Measurements from ENCODE around the gene NUP93.

The NUP93 gene

DNA sequence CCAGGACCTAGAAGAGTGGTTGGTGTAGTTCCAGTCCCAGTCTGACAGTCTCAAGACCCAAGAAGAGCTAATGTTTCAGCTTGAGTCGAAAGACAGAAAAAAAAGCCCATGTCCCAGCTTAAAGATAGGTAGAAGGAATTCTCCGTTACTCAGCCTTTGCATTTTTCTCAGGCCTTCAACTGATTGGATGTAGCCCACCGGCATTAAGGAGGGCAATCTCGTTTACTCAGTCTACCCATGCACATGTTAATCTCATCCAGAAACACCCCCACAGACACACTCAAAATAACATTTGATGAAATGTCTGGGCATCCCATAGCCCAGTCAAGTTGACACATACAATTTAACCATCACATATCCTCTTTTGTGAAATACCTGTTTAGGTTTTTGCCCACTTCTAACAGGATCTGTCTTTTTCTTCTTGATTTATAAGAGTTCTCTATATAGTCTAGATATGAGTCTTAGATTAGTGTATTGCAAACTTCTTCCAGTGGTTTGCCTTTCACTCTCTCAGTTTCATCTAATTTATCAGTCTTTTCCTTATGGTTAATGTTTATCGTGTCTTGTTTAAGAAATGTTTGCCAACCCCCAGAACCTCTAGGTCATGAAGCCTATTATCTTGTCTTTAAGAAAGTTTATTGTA lies 7.6 kb upstream of the NUP93 start:
- TF ChIP-seq FOXP2 (optimal IDR thresholded peaks at IDR 0.05; ENCODE audit: borderline replicate concordance, extremely low read depth, extremely low read length, insufficient read depth) (no peak), TAF1 (IDR thresholded peaks at IDR 0.05; ENCODE audit: borderline replicate concordance, insufficient read depth, low read length) (no peak), SIN3A (IDR thresholded peaks at IDR 0.05; ENCODE audit: borderline replicate concordance, insufficient read depth, low read length) (no peak), POLR2AphosphoS5 (IDR thresholded peaks at IDR 0.05; ENCODE audit: low read depth, low read length) (no peak)
- TF ChIP-seq, protein P1, sequence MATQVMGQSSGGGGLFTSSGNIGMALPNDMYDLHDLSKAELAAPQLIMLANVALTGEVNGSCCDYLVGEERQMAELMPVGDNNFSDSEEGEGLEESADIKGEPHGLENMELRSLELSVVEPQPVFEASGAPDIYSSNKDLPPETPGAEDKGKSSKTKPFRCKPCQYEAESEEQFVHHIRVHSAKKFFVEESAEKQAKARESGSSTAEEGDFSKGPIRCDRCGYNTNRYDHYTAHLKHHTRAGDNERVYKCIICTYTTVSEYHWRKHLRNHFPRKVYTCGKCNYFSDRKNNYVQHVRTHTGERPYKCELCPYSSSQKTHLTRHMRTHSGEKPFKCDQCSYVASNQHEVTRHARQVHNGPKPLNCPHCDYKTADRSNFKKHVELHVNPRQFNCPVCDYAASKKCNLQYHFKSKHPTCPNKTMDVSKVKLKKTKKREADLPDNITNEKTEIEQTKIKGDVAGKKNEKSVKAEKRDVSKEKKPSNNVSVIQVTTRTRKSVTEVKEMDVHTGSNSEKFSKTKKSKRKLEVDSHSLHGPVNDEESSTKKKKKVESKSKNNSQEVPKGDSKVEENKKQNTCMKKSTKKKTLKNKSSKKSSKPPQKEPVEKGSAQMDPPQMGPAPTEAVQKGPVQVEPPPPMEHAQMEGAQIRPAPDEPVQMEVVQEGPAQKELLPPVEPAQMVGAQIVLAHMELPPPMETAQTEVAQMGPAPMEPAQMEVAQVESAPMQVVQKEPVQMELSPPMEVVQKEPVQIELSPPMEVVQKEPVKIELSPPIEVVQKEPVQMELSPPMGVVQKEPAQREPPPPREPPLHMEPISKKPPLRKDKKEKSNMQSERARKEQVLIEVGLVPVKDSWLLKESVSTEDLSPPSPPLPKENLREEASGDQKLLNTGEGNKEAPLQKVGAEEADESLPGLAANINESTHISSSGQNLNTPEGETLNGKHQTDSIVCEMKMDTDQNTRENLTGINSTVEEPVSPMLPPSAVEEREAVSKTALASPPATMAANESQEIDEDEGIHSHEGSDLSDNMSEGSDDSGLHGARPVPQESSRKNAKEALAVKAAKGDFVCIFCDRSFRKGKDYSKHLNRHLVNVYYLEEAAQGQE (IDR thresholded peaks at IDR 0.05; ENCODE audit: insufficient read depth in 1 of 2, low read depth in 2 of 2, low read length in 2 of 2) = no peak

DNA sequence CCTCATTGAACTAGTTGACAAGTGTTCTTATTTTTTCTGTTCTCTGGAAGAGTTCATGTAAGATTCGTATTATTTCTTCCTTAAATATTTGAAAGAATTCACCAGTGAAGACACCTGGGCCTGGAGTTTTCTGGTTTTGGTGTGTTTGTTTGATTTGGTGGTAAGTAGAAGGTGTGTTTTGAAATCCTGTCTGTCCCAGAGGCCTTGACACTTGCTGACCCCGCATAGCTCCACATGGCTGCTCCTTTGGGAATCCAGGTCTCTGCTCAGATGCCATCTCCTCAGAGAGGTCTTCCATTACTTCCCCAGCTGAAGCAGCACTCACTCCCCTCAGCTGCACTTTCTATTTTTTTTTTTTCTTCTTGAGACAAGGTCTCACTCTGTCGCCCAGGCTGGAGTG lies 5.7 kb upstream of the NUP93 start:
- TF ChIP-seq FOXP2 (optimal IDR thresholded peaks at IDR 0.05; ENCODE audit: borderline replicate concordance, extremely low read depth, extremely low read length, insufficient read depth) = no peak
- TF ChIP-seq, protein P1 (IDR thresholded peaks at IDR 0.05; ENCODE audit: insufficient read depth in 1 of 2, low read depth in 2 of 2, low read length in 2 of 2) = no peak
- no peak for TF ChIP-seq TAF1 (IDR thresholded peaks at IDR 0.05; ENCODE audit: borderline replicate concordance, insufficient read depth, low read length)
- TF ChIP-seq SIN3A (IDR thresholded peaks at IDR 0.05; ENCODE audit: borderline replicate concordance, insufficient read depth, low read length) = no peak
- no peak for TF ChIP-seq POLR2AphosphoS5 (IDR thresholded peaks at IDR 0.05; ENCODE audit: low read depth, low read length)

DNA sequence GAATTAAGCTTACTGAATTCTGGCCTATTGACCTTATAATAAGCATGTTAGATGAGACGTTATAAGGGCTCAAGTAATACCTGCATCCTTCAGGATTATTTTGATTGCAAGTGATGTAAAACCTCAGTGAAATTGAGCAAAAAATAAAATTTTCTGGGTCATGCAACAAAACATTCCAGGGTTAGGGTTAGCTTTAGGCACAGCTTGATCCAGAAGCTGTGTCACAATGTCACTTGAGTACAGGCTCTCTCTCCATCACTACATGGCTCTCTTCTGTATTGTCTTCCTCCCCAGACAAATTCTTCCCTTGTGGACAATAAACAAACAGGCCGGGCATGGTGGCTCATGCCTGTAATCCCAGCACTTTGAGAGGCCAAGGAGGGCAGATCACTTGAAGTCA lies 3.6 kb upstream of the NUP93 start:
- TF ChIP-seq FOXP2 (optimal IDR thresholded peaks at IDR 0.05; ENCODE audit: borderline replicate concordance, extremely low read depth, extremely low read length, insufficient read depth) (no peak), SIN3A (IDR thresholded peaks at IDR 0.05; ENCODE audit: borderline replicate concordance, insufficient read depth, low read length) (no peak), POLR2AphosphoS5 (IDR thresholded peaks at IDR 0.05; ENCODE audit: low read depth, low read length) (no peak), TAF1 (IDR thresholded peaks at IDR 0.05; ENCODE audit: borderline replicate concordance, insufficient read depth, low read length) (no peak)
- TF ChIP-seq, protein P1 (IDR thresholded peaks at IDR 0.05; ENCODE audit: insufficient read depth in 1 of 2, low read depth in 2 of 2, low read length in 2 of 2) = no peak

DNA sequence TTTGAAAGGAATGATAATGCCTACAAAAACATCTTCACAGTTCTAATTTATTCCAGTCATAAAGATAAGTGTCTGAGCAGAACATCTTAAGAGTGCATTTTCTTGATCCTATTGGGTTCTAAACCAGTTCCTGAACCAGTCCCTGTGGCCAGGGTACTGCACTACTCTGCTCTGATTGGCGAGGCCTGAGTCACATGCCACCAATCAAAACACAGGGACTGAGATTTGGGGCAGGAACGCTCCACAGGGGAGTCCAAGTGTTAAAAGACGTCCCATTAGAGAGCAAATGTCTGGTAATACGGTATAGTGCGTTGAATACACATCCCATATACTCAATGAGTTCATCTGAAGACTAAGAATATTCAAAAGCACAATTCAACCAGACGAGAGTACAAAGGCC lies 3.0 kb upstream of the NUP93 start:
- TF ChIP-seq POLR2AphosphoS5 (IDR thresholded peaks at IDR 0.05; ENCODE audit: low read depth, low read length) = no peak
- no peak for TF ChIP-seq FOXP2 (optimal IDR thresholded peaks at IDR 0.05; ENCODE audit: borderline replicate concordance, extremely low read depth, extremely low read length, insufficient read depth)
- no peak for TF ChIP-seq SIN3A (IDR thresholded peaks at IDR 0.05; ENCODE audit: borderline replicate concordance, insufficient read depth, low read length)
- TF ChIP-seq TAF1 (IDR thresholded peaks at IDR 0.05; ENCODE audit: borderline replicate concordance, insufficient read depth, low read length) = no peak

DNA sequence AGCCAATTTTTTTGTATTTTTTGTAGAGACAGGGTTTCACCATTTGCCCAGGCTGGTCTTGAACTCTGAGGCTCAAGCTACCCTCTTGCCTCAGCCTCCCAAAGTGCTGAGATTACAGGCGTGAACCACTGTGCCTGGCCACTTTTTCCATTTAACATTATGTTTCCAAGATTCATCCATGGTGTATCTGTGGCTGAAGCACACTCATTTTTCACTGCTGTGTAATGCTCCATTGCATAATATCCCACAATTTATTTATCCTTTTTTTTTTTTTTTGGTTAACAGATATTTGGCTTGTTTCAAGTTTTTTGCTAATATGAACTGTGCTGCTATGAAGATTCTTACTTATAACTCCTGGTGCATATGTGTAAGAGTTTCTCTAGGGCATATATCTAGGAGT lies 1.9 kb upstream of the NUP93 start:
- TF ChIP-seq, protein P1 (IDR thresholded peaks at IDR 0.05; ENCODE audit: insufficient read depth in 1 of 2, low read depth in 2 of 2, low read length in 2 of 2) = no peak
- TF ChIP-seq TAF1 (IDR thresholded peaks at IDR 0.05; ENCODE audit: borderline replicate concordance, insufficient read depth, low read length) (no peak), FOXP2 (optimal IDR thresholded peaks at IDR 0.05; ENCODE audit: borderline replicate concordance, extremely low read depth, extremely low read length, insufficient read depth) (no peak), POLR2AphosphoS5 (IDR thresholded peaks at IDR 0.05; ENCODE audit: low read depth, low read length) (no peak), SIN3A (IDR thresholded peaks at IDR 0.05; ENCODE audit: borderline replicate concordance, insufficient read depth, low read length) (no peak)

Measured in PFSK-1 (cell line).